SJSA1 (cell line): ENCODE results near the gene GNG13. TPM values are rescaled to one million over a fixed set of nuclear protein-coding genes. Genes with fewer than 3 reads are reported as not detected.

Experiments used
- DNase-seq, 2 experiments: peaks; one replicate each; pipeline ENCODE4 v3.0.0-alpha.2; 2015 to 2020; ENCODE audit warnings: low spot score in 2 of 2, low read depth in 1 of 2
- H3K27ac ChIP-seq: fragments of 250-450 bp; sonication (Bioruptor Pico); 2 replicates; pipeline ENCODE4 v1.5.1; 2020; ENCODE audit warnings: mild to moderate bottlenecking, moderate library complexity
- H3K27me3 ChIP-seq: fragments of 250-450 bp; sonication (Bioruptor Pico); replicated peaks from 2 replicates; pipeline ENCODE4 v1.5.1; 2020; ENCODE audit warnings: mild to moderate bottlenecking, moderate library complexity
- H3K36me3 ChIP-seq: fragments of 250-450 bp; sonication (Bioruptor Pico); 2 replicates; pipeline ENCODE4 v1.5.1; 2020; ENCODE audit warnings: mild to moderate bottlenecking
- H3K4me1 ChIP-seq: fragments of 250-450 bp; sonication (Bioruptor Pico); replicated peaks from 2 replicates; pipeline ENCODE4 v1.6.1; 2021; ENCODE audit warnings: mild to moderate bottlenecking
- H3K4me3 ChIP-seq: fragments of 250-450 bp; sonication (Bioruptor Pico); 2 replicates; pipeline ENCODE4 v1.5.1; 2020; ENCODE audit warnings: mild to moderate bottlenecking
- H3K9me3 ChIP-seq: fragments of 250-450 bp; sonication (Bioruptor Pico); replicated peaks from 2 replicates; pipeline ENCODE4 v1.5.1; 2020; ENCODE audit warnings: mild to moderate bottlenecking
- total RNA-seq: library from RNA; depleted of rRNA; stranded (reverse); fragments of >200 nt; shearing (Covaris generic); gene quantifications from 2 replicates; pipeline ENCODE4 v1.2.3, GENCODE V29; 2014

Gene GNG13
- total RNA-seq, 1 experiment from 2014 or later: not detected

GRCh38 chr16:799111-799947 is 1.2 kb downstream of the GNG13 start:
- no peaks in the 10 kb centered on the region for H3K4me1 ChIP-seq
- peaks cover 14% of the 10 kb centered on the region for H3K36me3 ChIP-seq
- no peak for DNase-seq
- H3K4me3 ChIP-seq: no peak overlapping the region
- no peak overlapping the region for H3K27ac ChIP-seq
- H3K9me3 ChIP-seq: no peaks in the 10 kb centered on the region
- peaks cover 45% of the 10 kb centered on the region for H3K27me3 ChIP-seq

GRCh38 chr16:798666-799065 is 1.9 kb downstream of the GNG13 start:
- Histone ChIP-seq H3K4me3 (no peak overlapping the region), H3K9me3 (no peaks in the 10 kb centered on the region), H3K36me3 (peaks cover 17% of the 10 kb centered on the region), H3K4me1 (no peaks in the 10 kb centered on the region), H3K27ac (no peak overlapping the region), H3K27me3 (peaks cover 42% of the 10 kb centered on the region)
- no peak for DNase-seq

- no peak for DNase-seq
- H3K4me1 ChIP-seq: no peaks in the 10 kb centered on the region
- H3K9me3 ChIP-seq: no peaks in the 10 kb centered on the region
- H3K27ac ChIP-seq: no peak overlapping the region
- no peak overlapping the region for H3K4me3 ChIP-seq
- H3K36me3 ChIP-seq: peaks cover 19% of the 10 kb centered on the region
- peaks cover 33% of the 10 kb centered on the region for H3K27me3 ChIP-seq
Observed at GRCh38 chr16:797686-798085, 2.8 kb downstream of the GNG13 start.

DNA sequence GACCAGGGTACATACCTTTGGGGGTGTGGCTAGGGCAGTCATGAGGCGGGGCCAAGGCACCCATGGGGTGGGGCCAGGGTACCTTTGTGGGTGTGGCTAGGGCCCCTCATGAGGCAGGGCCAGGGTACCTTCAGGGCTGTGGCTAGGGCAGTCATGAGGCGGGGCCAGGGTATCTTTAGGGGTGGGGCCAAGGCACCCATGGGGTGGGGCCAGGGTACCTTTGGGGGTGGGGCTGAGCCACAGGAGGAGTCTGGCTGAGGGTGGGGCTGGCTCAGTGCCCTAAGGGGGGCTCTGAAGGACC is 3.5 kb downstream of the GNG13 start:
- DNase-seq: no peak
- no peaks in the 10 kb centered on the region for H3K4me1 ChIP-seq
- H3K9me3 ChIP-seq: no peaks in the 10 kb centered on the region

DNA sequence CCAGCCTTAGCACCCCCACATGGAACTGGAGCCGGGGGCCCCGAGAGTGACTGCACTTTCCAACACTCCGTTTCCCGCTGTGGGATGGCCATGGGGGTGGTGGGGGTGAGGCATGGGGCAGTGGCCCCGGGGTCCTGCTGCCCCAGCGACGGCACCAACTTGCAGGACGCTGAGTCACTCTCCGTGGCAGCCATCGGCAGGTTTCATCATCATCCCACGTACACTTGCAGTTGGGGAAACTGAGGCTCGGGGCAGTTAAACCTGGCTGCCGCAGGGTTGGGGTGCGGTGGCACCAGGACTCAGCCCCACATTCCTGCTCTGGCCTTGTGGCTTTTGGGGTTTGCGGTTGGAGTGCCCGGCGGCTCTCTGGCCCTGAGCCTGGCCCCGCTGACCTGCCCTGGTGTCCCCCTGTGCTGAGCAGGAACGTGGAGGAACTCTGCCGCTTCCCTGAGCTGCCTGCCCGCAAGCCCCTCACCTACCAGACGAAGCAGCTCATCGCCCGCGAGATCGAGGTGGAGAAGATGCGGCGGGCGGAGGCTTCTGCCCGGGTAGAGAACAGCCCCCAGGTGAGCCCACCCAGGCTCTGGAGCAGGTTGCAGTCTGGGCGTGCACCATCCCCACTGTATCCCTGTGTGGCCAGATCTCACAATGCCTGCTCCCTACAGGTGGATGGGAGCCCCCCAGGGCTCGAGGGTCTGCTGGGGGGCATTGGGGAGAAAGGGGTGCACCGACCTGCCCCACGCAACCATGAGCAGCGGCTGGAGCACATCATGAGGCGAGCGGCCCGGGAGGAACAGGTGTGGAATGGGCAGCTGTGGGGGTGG is 4.0 kb downstream of the GNG13 start:
- H3K27me3 ChIP-seq: peaks cover 21% of the 10 kb centered on the region
- no peak for DNase-seq
- H3K4me1 ChIP-seq: no peaks in the 10 kb centered on the region

More for the DNA sequence above, 3.5 kb downstream of the GNG13 start:
- H3K4me3 ChIP-seq: no peak overlapping the region
- H3K27ac ChIP-seq: no peak overlapping the region
- peaks cover 26% of the 10 kb centered on the region for H3K27me3 ChIP-seq
- peaks cover 25% of the 10 kb centered on the region for H3K36me3 ChIP-seq

DNA sequence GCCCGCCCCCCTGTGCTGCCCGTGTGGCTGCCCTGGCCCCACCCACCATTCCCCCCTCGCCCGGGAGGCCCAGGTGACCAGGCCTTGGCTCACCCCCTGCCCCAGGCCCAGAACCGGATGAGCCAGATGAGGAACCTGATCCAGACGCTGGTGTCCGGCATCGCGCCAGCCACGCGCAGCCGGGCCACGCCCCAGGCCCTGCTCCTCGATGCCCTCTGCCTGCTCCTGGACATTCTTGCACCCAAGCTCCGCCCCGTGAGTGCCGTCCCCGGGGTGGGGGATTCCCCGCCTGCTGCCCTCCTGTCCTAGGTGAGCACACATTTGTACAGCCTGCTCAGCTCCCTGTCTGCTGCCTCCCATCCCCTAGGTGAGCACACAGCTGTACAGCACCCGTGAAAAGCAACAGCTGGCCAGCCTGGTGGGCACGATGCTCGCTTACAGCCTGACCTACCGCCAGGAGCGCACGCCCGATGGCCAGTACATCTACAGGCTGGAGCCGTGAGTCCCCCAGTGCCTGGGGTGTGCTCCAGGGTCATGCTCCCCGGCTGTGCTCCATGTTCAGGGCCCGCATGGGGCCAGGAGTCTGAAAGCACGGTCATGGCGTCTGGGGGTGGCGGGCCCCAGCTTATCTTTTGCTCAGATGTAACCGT is 4.8 kb downstream of the GNG13 start:
- H3K9me3 ChIP-seq: no peaks in the 10 kb centered on the region
- H3K4me3 ChIP-seq: no peak overlapping the region
- H3K4me1 ChIP-seq: no peaks in the 10 kb centered on the region
- no peak for DNase-seq
- H3K27ac ChIP-seq: no peak overlapping the region
- H3K36me3 ChIP-seq: peaks cover 39% of the 10 kb centered on the region
- peaks cover 13% of the 10 kb centered on the region for H3K27me3 ChIP-seq

More for the DNA sequence above, 4.0 kb downstream of the GNG13 start:
- H3K4me3 ChIP-seq: no peak overlapping the region
- no peaks in the 10 kb centered on the region for H3K9me3 ChIP-seq
- H3K27ac ChIP-seq: no peak overlapping the region
- peaks cover 31% of the 10 kb centered on the region for H3K36me3 ChIP-seq

DNA sequence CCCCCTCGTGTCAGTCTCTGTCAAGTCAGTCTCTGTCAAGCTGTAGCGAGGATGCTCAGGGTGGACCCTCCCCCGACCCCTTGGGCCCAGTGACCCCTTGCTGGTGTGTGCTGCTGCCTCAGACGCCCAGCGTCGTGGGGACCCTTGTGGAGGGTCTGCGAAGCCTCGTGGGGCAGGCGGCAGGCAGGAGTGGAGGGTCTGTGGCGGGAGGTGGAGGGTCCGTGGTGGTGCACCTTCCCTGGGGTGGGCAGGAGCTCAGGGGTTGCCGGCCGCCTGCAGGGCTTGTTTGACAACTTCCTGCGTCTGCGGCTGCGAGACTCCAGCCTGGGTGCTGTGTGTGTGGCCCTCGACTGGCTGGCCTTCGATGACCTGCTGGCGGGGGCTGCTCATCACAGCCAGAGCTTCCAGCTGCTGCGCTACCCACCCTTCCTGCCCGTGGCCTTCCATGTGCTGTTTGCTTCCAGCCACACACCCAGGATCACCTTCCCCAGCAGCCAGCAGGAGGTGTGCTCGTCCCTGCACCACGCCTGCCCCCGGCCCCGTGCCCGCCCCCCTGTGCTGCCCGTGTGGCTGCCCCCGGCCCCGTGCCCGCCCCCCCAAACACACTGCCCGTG is 5.6 kb downstream of the GNG13 start:
- H3K27ac ChIP-seq: no peak overlapping the region
- H3K36me3 ChIP-seq: peaks cover 46% of the 10 kb centered on the region
- no peak for DNase-seq
- no peaks in the 10 kb centered on the region for H3K4me1 ChIP-seq
- H3K27me3 ChIP-seq: peaks cover 5% of the 10 kb centered on the region
- H3K4me3 ChIP-seq: no peak overlapping the region
- H3K9me3 ChIP-seq: no peaks in the 10 kb centered on the region

DNA sequence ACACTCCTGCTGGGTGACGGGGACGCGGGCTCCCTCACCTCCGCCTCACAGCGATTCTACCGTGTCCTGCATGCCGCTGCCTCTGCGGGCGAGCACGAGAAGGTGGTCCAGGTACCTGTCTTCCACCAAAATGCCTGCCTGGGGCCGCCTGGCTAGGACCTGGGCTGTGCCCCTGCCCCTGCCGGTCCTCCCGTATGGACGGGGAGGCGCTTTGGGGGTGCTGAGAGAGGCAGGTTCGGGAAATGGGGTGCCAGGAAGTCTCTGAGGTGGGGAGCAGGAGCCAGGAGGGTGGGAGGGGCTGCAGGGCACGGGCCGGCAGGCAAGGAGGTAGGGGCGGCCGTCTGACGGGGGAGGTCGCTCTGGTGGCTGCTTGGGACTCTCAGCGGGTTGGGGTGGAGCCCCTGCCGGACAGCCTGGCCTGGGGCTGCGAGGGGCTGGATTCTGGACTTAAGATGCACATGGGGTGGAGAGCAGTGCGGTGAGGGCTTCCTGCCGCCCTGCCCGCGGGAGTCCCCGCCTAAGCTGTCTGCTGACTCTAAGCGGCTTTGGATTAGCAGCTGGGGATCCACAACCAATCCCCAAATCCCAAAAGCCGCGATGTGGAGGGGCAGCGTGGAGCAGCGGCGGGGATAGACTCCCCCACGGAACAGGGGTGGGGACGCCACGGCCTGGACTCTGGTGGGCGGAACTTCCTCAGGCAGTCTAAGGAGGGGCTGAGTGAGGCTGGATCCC is 6.3 kb downstream of the GNG13 start:
- no peak for DNase-seq
- H3K27ac ChIP-seq: no peak overlapping the region
- H3K4me1 ChIP-seq: peaks cover 4% of the 10 kb centered on the region
- H3K36me3 ChIP-seq: peaks cover 53% of the 10 kb centered on the region
- H3K27me3 ChIP-seq: 0 out of 2 replicates have a peak, but pooled peaks cover under 1% of the 10 kb centered on the region
- H3K4me3 ChIP-seq: no peak overlapping the region
- no peaks in the 10 kb centered on the region for H3K9me3 ChIP-seq

GRCh38 chr16:793414-793813 is 7.1 kb downstream of the GNG13 start:
- Histone ChIP-seq H3K4me1 (peaks cover 12% of the 10 kb centered on the region), H3K27me3 (no peaks in the 10 kb centered on the region), H3K4me3 (no peak overlapping the region), H3K36me3 (peaks cover 61% of the 10 kb centered on the region), H3K9me3 (peaks cover 5% of the 10 kb centered on the region), H3K27ac (no peak overlapping the region)
- DNase-seq: no peak

GRCh38 chr16:792221-792995 is 8.1 kb downstream of the GNG13 start:
- Histone ChIP-seq H3K4me1 (peaks cover 19% of the 10 kb centered on the region), H3K4me3 (no peak overlapping the region), H3K9me3 (peaks cover 5% of the 10 kb centered on the region), H3K27ac (no peak overlapping the region), H3K36me3 (peaks cover 67% of the 10 kb centered on the region), H3K27me3 (no peaks in the 10 kb centered on the region)
- DNase-seq: no peak

GRCh38 chr16:791131-791530 is 9.4 kb downstream of the GNG13 start:
- Histone ChIP-seq H3K9me3 (peaks cover 5% of the 10 kb centered on the region), H3K27me3 (no peaks in the 10 kb centered on the region), H3K4me1 (peaks cover 25% of the 10 kb centered on the region), H3K27ac (no peak overlapping the region), H3K4me3 (no peak overlapping the region), H3K36me3 (peaks cover 74% of the 10 kb centered on the region)
- no peak for DNase-seq

DNA sequence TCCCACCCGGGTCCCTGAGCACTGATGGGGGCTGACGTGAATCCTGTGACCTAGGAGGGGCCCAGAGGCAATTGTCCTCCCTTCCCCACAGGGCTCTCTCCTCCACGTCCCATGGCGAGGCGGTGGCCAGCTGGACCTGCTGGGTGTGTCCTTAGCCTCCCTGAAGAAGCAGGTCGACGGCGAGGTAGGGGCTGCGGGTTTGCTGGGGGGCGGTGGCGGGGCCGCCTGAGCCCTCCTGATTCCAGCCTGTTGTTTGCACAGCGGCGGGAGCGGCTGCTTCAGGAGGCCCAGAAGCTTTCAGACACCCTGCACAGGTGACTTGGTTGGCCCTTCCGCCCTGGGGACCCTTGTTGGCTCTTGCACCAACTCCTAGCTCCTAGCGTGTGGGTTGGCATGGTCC is 10.4 kb downstream of the GNG13 start:
- Histone ChIP-seq H3K36me3 (peaks cover 79% of the 10 kb centered on the region), H3K4me3 (no peak overlapping the region), H3K4me1 (peaks cover 25% of the 10 kb centered on the region), H3K27me3 (no peaks in the 10 kb centered on the region), H3K9me3 (peaks cover 5% of the 10 kb centered on the region), H3K27ac (no peak overlapping the region)
- no peak for DNase-seq
